Neural progenitor cell (in vitro differentiated cells): ENCODE measurements around the gene STON2. TPM values are rescaled to one million over a fixed set of nuclear protein-coding genes. Genes with fewer than 3 reads are reported as not detected.
"Not testable (repeated sequence)": the region's sequence is repeated elsewhere in the genome, so short reads cannot be mapped to it uniquely, and the experiment has no call there.

Experiments used
- DNase-seq: peaks from one replicate; pipeline ENCODE4 v3.0.0-alpha.2; 2016; ENCODE audit warnings: low spot score
- H2AFZ ChIP-seq: fragments of 200-600 bp; sonication (generic); replicated peaks from 2 replicates; pipeline ENCODE4 v1.6.1; 2016; ENCODE audit warnings: antibody characterized with exemption
- H3F3A ChIP-seq: fragments of 200-600 bp; sonication (generic); 2 replicates; pipeline ENCODE4 v1.6.1; 2016; ENCODE audit warnings: antibody characterized with exemption, low read depth
- H3K27ac ChIP-seq: fragments of 200-600 bp; sonication (generic); 2 replicates; pipeline ENCODE4 v1.5.1; 2016; ENCODE audit warnings: mild to moderate bottlenecking
- H3K27me3 ChIP-seq: fragments of 200-600 bp; sonication (generic); 2 replicates; pipeline ENCODE4 v1.6.1; 2016; ENCODE audit warnings: mild to moderate bottlenecking, moderate library complexity
- H3K36me3 ChIP-seq: fragments of 200-600 bp; sonication (generic); 2 replicates; pipeline ENCODE4 v1.5.1; 2016
- H3K4me1 ChIP-seq: fragments of 200-600 bp; sonication (generic); 2 replicates; pipeline ENCODE4 v1.6.1; 2016; ENCODE audit warnings: mixed run types
- H3K4me2 ChIP-seq: fragments of 200-600 bp; sonication (generic); 2 replicates; pipeline ENCODE4 v1.6.1; 2016
- H3K4me3 ChIP-seq: fragments of 200-600 bp; sonication (generic); 2 replicates; pipeline ENCODE4 v1.5.1; 2016
- H3K79me2 ChIP-seq: fragments of 200-600 bp; sonication (generic); 2 replicates; pipeline ENCODE4 v1.6.1; 2016; ENCODE audit warnings: low read depth
- H3K9ac ChIP-seq: fragments of 200-600 bp; sonication (generic); 2 replicates; pipeline ENCODE4 v1.6.1; 2016
- H3K9me3 ChIP-seq: fragments of 200-600 bp; sonication (generic); 2 replicates; pipeline ENCODE4 v1.5.1; 2016; ENCODE audit warnings: low read depth
- H4K20me1 ChIP-seq: fragments of 200-600 bp; sonication (generic); 2 replicates; pipeline ENCODE4 v1.6.1; 2016; ENCODE audit warnings: low read depth
- H3K27ac Mint-ChIP-seq: 3 replicates; pipeline ENCODE4 v1.8.0; 2021; ENCODE audit warnings: mixed read lengths
- H3K27me3 Mint-ChIP-seq: 2 replicates; pipeline ENCODE4 v1.8.0; 2022; ENCODE audit warnings: low read depth, mild to moderate bottlenecking, inconsistent platforms, moderate library complexity, mixed read lengths; ENCODE audit not compliant: insufficient read depth
- H3K36me3 Mint-ChIP-seq: 3 replicates; pipeline ENCODE4 v1.8.0; 2021; ENCODE audit warnings: mixed read lengths
- H3K4me1 Mint-ChIP-seq: 3 replicates; pipeline ENCODE4 v1.8.0; 2021; ENCODE audit warnings: mixed read lengths
- H3K4me3 Mint-ChIP-seq: 3 replicates; pipeline ENCODE4 v1.8.0; 2021; ENCODE audit warnings: mild to moderate bottlenecking, moderate library complexity, mixed read lengths
- H3K9me3 Mint-ChIP-seq: 3 replicates; pipeline ENCODE4 v1.8.0; 2020; ENCODE audit warnings: mixed read lengths
- CTCF ChIP-seq: fragments of 200-600 bp; sonication (generic); IDR thresholded peaks from 2 replicates; pipeline ENCODE4 v1.5.1; 2017; ENCODE audit warnings: antibody characterized with exemption, mild to moderate bottlenecking
- EZH2 ChIP-seq: fragments of 200-600 bp; sonication (generic); IDR thresholded peaks from 2 replicates; pipeline ENCODE4 v1.6.1; 2017; ENCODE audit warnings: antibody characterized with exemption, mild to moderate bottlenecking, moderate library complexity
- EZH2phosphoT487 ChIP-seq: fragments of 200-600 bp; sonication (generic); IDR thresholded peaks from 2 replicates; pipeline ENCODE4 v1.6.1; 2017; ENCODE audit warnings: antibody characterized with exemption
- total RNA-seq: library from RNA; depleted of rRNA; stranded (reverse); fragments of >200 nt; gene quantifications from 2 replicates; pipeline ENCODE4 v1.2.3, GENCODE V29; 2015; ENCODE audit warnings: low replicate concordance

STON2 gene
- total RNA-seq, 1 donor from 2014 or later: 31.1 TPM

- peaks cover 6% of the 10 kb centered on the region for H3K36me3 ChIP-seq
- peaks cover 6% of the 10 kb centered on the region for H3K36me3 Mint-ChIP-seq
- no peak overlapping the region for H3K4me2 ChIP-seq
- H3K27ac ChIP-seq: no peak overlapping the region
- no peaks in the 10 kb centered on the region for H3K79me2 ChIP-seq
- no peaks in the 10 kb centered on the region for H3F3A ChIP-seq
- TF ChIP-seq EZH2 (no peak), EZH2phosphoT487 (no peak), CTCF (no peak)
- H3K9ac ChIP-seq: no peak overlapping the region
- peak overlapping the region; percentile 25 for H3K4me3 Mint-ChIP-seq
- no peak for DNase-seq
- H3K4me3 ChIP-seq: no peak overlapping the region
- H3K4me1 Mint-ChIP-seq: no peaks in the 10 kb centered on the region
- no peak overlapping the region for H2AFZ ChIP-seq
- H3K27me3 Mint-ChIP-seq: peaks cover 5% of the 10 kb centered on the region
- H3K9me3 Mint-ChIP-seq: peaks cover 25% of the 10 kb centered on the region
- H3K9me3 ChIP-seq: peaks cover 8% of the 10 kb centered on the region
- no peaks in the 10 kb centered on the region for H4K20me1 ChIP-seq
- H3K27me3 ChIP-seq: no peaks in the 10 kb centered on the region
- no peak overlapping the region for H3K27ac Mint-ChIP-seq
- H3K4me1 ChIP-seq: no peaks in the 10 kb centered on the region
Observed at GRCh38 chr14:81246461-81247270, 153.5 kb downstream of the STON2 start.

- Histone ChIP-seq H3K79me2 (no peaks in the 10 kb centered on the region), H3K9ac (no peak overlapping the region), H3F3A (no peaks in the 10 kb centered on the region), H3K36me3 (peaks cover 6% of the 10 kb centered on the region), H2AFZ (no peak overlapping the region), H4K20me1 (no peaks in the 10 kb centered on the region), H3K27ac (no peak overlapping the region), H3K9me3 (peaks cover 8% of the 10 kb centered on the region), H3K4me1 (no peaks in the 10 kb centered on the region), H3K4me2 (no peak overlapping the region), H3K4me3 (no peak overlapping the region), H3K27me3 (no peaks in the 10 kb centered on the region)
- Mint-ChIP-seq H3K27ac (no peak overlapping the region), H3K4me3 (no peak overlapping the region), H3K27me3 (peaks cover 5% of the 10 kb centered on the region), H3K36me3 (peaks cover 6% of the 10 kb centered on the region), H3K9me3 (peaks cover 25% of the 10 kb centered on the region), H3K4me1 (no peaks in the 10 kb centered on the region)
- TF ChIP-seq CTCF: no peak
- no peak for TF ChIP-seq EZH2phosphoT487
- TF ChIP-seq EZH2: no peak
- DNase-seq: no peak
Observed at GRCh38 chr14:81245771-81246170, 154.4 kb downstream of the STON2 start.

GRCh38 chr14:81244431-81244830, 155.7 kb downstream of the STON2 start:
- H3K27me3 Mint-ChIP-seq, H3K4me3 Mint-ChIP-seq, H3K9ac ChIP-seq, DNase-seq, H3K4me2 ChIP-seq, H3K9me3 ChIP-seq, H3K4me3 ChIP-seq, H2AFZ ChIP-seq, H4K20me1 ChIP-seq, H3K79me2 ChIP-seq, H3K27me3 ChIP-seq, H3K27ac Mint-ChIP-seq, H3K4me1 Mint-ChIP-seq, H3K36me3 Mint-ChIP-seq, H3K36me3 ChIP-seq, H3F3A ChIP-seq, H3K4me1 ChIP-seq, H3K27ac ChIP-seq: not testable (repeated sequence)
- H3K9me3 Mint-ChIP-seq: peaks cover 29% of the 10 kb centered on the region

GRCh38 chr14:81243499-81243898, 156.6 kb downstream of the STON2 start:
- no peak overlapping the region for H3K9ac ChIP-seq
- Mint-ChIP-seq H3K27ac (no peak overlapping the region), H3K4me1 (no peaks in the 10 kb centered on the region), H3K4me3 (no peak overlapping the region), H3K36me3 (peaks cover 6% of the 10 kb centered on the region), H3K27me3 (peaks cover 5% of the 10 kb centered on the region), H3K9me3 (peaks cover 29% of the 10 kb centered on the region)
- no peak for TF ChIP-seq CTCF
- TF ChIP-seq EZH2phosphoT487: no peak
- no peak for TF ChIP-seq EZH2
- no peaks in the 10 kb centered on the region for H3K4me1 ChIP-seq
- no peak for DNase-seq
- H2AFZ ChIP-seq: no peak overlapping the region
- H3K36me3 ChIP-seq: peaks cover 6% of the 10 kb centered on the region
- H3K79me2 ChIP-seq: no peaks in the 10 kb centered on the region
- H3K9me3 ChIP-seq: peaks cover 8% of the 10 kb centered on the region
- H3K4me3 ChIP-seq: no peak overlapping the region
- no peak overlapping the region for H3K4me2 ChIP-seq
- H3K27me3 ChIP-seq: no peaks in the 10 kb centered on the region
- H4K20me1 ChIP-seq: no peaks in the 10 kb centered on the region
- no peak overlapping the region for H3K27ac ChIP-seq
- H3F3A ChIP-seq: no peaks in the 10 kb centered on the region

GRCh38 chr14:81236849-81237248, 163.3 kb downstream of the STON2 start:
- not testable (repeated sequence) for DNase-seq, H3K4me3 ChIP-seq, H3K27me3 ChIP-seq, H3K36me3 ChIP-seq, H3K27ac Mint-ChIP-seq, H3K9ac ChIP-seq, H3K9me3 ChIP-seq, H3K27ac ChIP-seq, H3K4me3 Mint-ChIP-seq, H3K4me1 Mint-ChIP-seq, H3K4me2 ChIP-seq, H3K9me3 Mint-ChIP-seq, H4K20me1 ChIP-seq, H2AFZ ChIP-seq, H3K27me3 Mint-ChIP-seq, H3F3A ChIP-seq, H3K36me3 Mint-ChIP-seq, H3K79me2 ChIP-seq
- H3K4me1 ChIP-seq: peaks cover 18% of the 10 kb centered on the region
